Mesenchymal stem cell (in vitro differentiated cells and primary cell): ENCODE data around the gene ARF5.

ENCODE experiments used
- DNase-seq: peaks from one replicate; pipeline ENCODE4 v3.0.0-alpha.2; 2013
- H2AFZ ChIP-seq: one replicate; pipeline ENCODE4 v1.6.1; 2013; ENCODE audit warnings: low read depth, mild to moderate bottlenecking, control low read depth, inconsistent platforms, low read length, moderate library complexity
- H2AK5ac ChIP-seq: 2 replicates; pipeline ENCODE4 v1.6.1; 2013; ENCODE audit warnings: low read length, moderate library complexity, mild to moderate bottlenecking, inconsistent platforms; ENCODE audit not compliant: severe bottlenecking
- H2BK120ac ChIP-seq: one replicate; pipeline ENCODE4 v1.6.1; 2013; ENCODE audit warnings: low read depth, mild to moderate bottlenecking, inconsistent platforms, low read length, moderate library complexity
- H2BK12ac ChIP-seq, 2 experiments: one replicate each; pipeline ENCODE4 v1.6.1; 2013; ENCODE audit warnings: inconsistent platforms in 2 of 2, low read length in 2 of 2, mild to moderate bottlenecking in 2 of 2, moderate library complexity in 2 of 2, control low read depth in 1 of 2
- H2BK15ac ChIP-seq: one replicate; pipeline ENCODE4 v1.6.1; 2013; ENCODE audit warnings: mild to moderate bottlenecking, low read depth, inconsistent platforms; ENCODE audit not compliant: poor library complexity, severe bottlenecking
- H2BK5ac ChIP-seq: 2 replicates; pipeline ENCODE4 v1.6.1; 2013; ENCODE audit warnings: low read depth, mild to moderate bottlenecking, low read length, control low read depth, inconsistent platforms; ENCODE audit not compliant: poor library complexity, severe bottlenecking
- H3K14ac ChIP-seq, 2 experiments: one replicate each; pipeline ENCODE4 v1.6.1; 2013; ENCODE audit warnings: inconsistent platforms in 2 of 2, low read length in 2 of 2, control low read depth in 1 of 2, mild to moderate bottlenecking in 1 of 2, moderate library complexity in 1 of 2
- H3K18ac ChIP-seq, 2 experiments: one replicate each; pipeline ENCODE4 v1.6.1; 2013; ENCODE audit warnings: inconsistent platforms in 2 of 2, low read length in 2 of 2, control low read depth in 1 of 2, low read depth in 1 of 2, mild to moderate bottlenecking in 1 of 2
- H3K23ac ChIP-seq, 2 experiments: one replicate each; pipeline ENCODE4 v1.6.1; 2013; ENCODE audit warnings: inconsistent platforms in 2 of 2, low read length in 2 of 2, mild to moderate bottlenecking in 2 of 2, moderate library complexity in 2 of 2, control low read depth in 1 of 2
- H3K27ac ChIP-seq: 2 replicates; pipeline ENCODE4 v1.5.1; 2013; ENCODE audit warnings: mild to moderate bottlenecking, moderate library complexity, low read length, control low read depth, inconsistent platforms; ENCODE audit not compliant: poor library complexity, severe bottlenecking
- H3K27me3 ChIP-seq, 2 experiments: 2 replicates each; pipeline versions ENCODE4 v1.6.1 to v1.7.0; 2013; ENCODE audit warnings: low read length in 2 of 2, mild to moderate bottlenecking in 2 of 2, moderate library complexity in 2 of 2, control low read depth in 1 of 2, inconsistent platforms in 1 of 2; ENCODE audit not compliant: control insufficient read depth in 1 of 2, insufficient read depth in 1 of 2
- H3K36me3 ChIP-seq, 2 experiments: 2 replicates each; pipeline versions ENCODE4 v1.6.1 to v1.7.0; 2013; ENCODE audit warnings: low read length in 2 of 2, control low read depth in 1 of 2, inconsistent platforms in 1 of 2, low read depth in 1 of 2, mild to moderate bottlenecking in 1 of 2; ENCODE audit not compliant: insufficient read depth in 2 of 2, control insufficient read depth in 1 of 2
- H3K4ac ChIP-seq, 2 experiments: one replicate each; pipeline ENCODE4 v1.6.1; 2013; ENCODE audit warnings: inconsistent platforms in 2 of 2, low read length in 2 of 2, mild to moderate bottlenecking in 2 of 2, moderate library complexity in 2 of 2, control low read depth in 1 of 2, low read depth in 1 of 2
- H3K4me1 ChIP-seq: 2 replicates; pipeline ENCODE4 v1.6.1; 2013; ENCODE audit warnings: low read depth, low read length, control low read depth; ENCODE audit not compliant: control insufficient read depth, insufficient read depth
- H3K4me2 ChIP-seq: 2 replicates; pipeline ENCODE4 v1.6.1; 2013; ENCODE audit warnings: low read length, mild to moderate bottlenecking, inconsistent platforms; ENCODE audit not compliant: poor library complexity, severe bottlenecking
- H3K4me3 ChIP-seq, 2 experiments: 2 replicates each; pipeline versions ENCODE4 v1.5.1 to v1.7.0; 2013; ENCODE audit warnings: low read length in 2 of 2, mild to moderate bottlenecking in 2 of 2, control low read depth in 1 of 2, low read depth in 1 of 2; ENCODE audit not compliant: insufficient read depth in 1 of 2
- H3K79me1 ChIP-seq: replicated peaks from 2 replicates; pipeline ENCODE4 v1.6.1; 2013; ENCODE audit warnings: mild to moderate bottlenecking, control low read depth, low read length, inconsistent platforms; ENCODE audit not compliant: poor library complexity, severe bottlenecking
- H3K9ac ChIP-seq: 2 replicates; pipeline ENCODE4 v1.7.0; 2013; ENCODE audit warnings: mild to moderate bottlenecking, low read length, moderate library complexity
- H3K9me3 ChIP-seq: 2 replicates; pipeline ENCODE4 v1.7.0; 2013; ENCODE audit warnings: mild to moderate bottlenecking, low read length; ENCODE audit not compliant: control insufficient read depth
- H4K8ac ChIP-seq: one replicate; pipeline ENCODE4 v1.6.1; 2013; ENCODE audit warnings: inconsistent platforms, mild to moderate bottlenecking, low read length, moderate library complexity
- H4K91ac ChIP-seq: one replicate; pipeline ENCODE4 v1.6.1; 2013; ENCODE audit warnings: mild to moderate bottlenecking, low read length, inconsistent platforms
- WGBS: methylation state at CpG from one replicate; pipeline ENCODE4 v1.1.7; 2013; ENCODE audit warnings: mixed read lengths; 5-methylcytosine and 5-hydroxymethylcytosine counted together

ARF5 gene

GRCh38 chr7:127591591-127591990 is 3.4 kb downstream of the ARF5 start:
- no peaks in the 10 kb centered on the region for H3K27me3 ChIP-seq
- H2BK120ac ChIP-seq = no peak overlapping the region
- H2AK5ac ChIP-seq = no peak overlapping the region
- H3K4me3 ChIP-seq = no peak overlapping the region
- no peak overlapping the region for H2BK15ac ChIP-seq
- H3K4me2 ChIP-seq = no peak overlapping the region
- WGBS = 100% methylated on average over 4 of the region's 6 CpGs
- no peak overlapping the region for H2AFZ ChIP-seq
- H3K27ac ChIP-seq = no peak overlapping the region
- peaks cover 26% of the 10 kb centered on the region for H3K79me1 ChIP-seq
- H2BK12ac ChIP-seq = no peak overlapping the region
- no peak overlapping the region for H3K18ac ChIP-seq
- no peak overlapping the region for H2BK5ac ChIP-seq
- no peak overlapping the region for H3K23ac ChIP-seq
- no peak overlapping the region for H4K91ac ChIP-seq
- no peak overlapping the region for H3K4ac ChIP-seq
- no peak overlapping the region for H3K9ac ChIP-seq
- H3K36me3 ChIP-seq = peaks cover 20 to 22% of the 10 kb centered on the region in 2 experiments
- H3K9me3 ChIP-seq = no peaks in the 10 kb centered on the region
- no peak overlapping the region for H4K8ac ChIP-seq
- no peak overlapping the region for H3K14ac ChIP-seq
- H3K4me1 ChIP-seq = peaks cover 12% of the 10 kb centered on the region
- no peak for DNase-seq

- no peak overlapping the region for H4K91ac ChIP-seq
- H2BK5ac ChIP-seq = no peak overlapping the region
- 95% methylated on average over 4 of the region's 4 CpGs for WGBS
- H2BK12ac ChIP-seq = no peak overlapping the region
- H3K36me3 ChIP-seq = peaks cover 20 to 22% of the 10 kb centered on the region in 2 experiments
- no peak overlapping the region for H3K9ac ChIP-seq
- H3K4me1 ChIP-seq = peaks cover 11% of the 10 kb centered on the region
- no peak overlapping the region for H2BK120ac ChIP-seq
- H3K4me3 ChIP-seq = no peak overlapping the region
- DNase-seq = no peak
- H3K23ac ChIP-seq = no peak overlapping the region
- H3K27me3 ChIP-seq = no peaks in the 10 kb centered on the region
- no peak overlapping the region for H4K8ac ChIP-seq
- H3K27ac ChIP-seq = no peak overlapping the region
- H3K4ac ChIP-seq = no peak overlapping the region
- no peaks in the 10 kb centered on the region for H3K9me3 ChIP-seq
- H3K79me1 ChIP-seq = peaks cover 25% of the 10 kb centered on the region
- H2AFZ ChIP-seq = no peak overlapping the region
- no peak overlapping the region for H3K4me2 ChIP-seq
- no peak overlapping the region for H2BK15ac ChIP-seq
- no peak overlapping the region for H3K18ac ChIP-seq
- H2AK5ac ChIP-seq = no peak overlapping the region
- no peak overlapping the region for H3K14ac ChIP-seq
These were observed 4.3 kb downstream of the ARF5 start for GRCh38 chr7:127592550-127592949.

DNA sequence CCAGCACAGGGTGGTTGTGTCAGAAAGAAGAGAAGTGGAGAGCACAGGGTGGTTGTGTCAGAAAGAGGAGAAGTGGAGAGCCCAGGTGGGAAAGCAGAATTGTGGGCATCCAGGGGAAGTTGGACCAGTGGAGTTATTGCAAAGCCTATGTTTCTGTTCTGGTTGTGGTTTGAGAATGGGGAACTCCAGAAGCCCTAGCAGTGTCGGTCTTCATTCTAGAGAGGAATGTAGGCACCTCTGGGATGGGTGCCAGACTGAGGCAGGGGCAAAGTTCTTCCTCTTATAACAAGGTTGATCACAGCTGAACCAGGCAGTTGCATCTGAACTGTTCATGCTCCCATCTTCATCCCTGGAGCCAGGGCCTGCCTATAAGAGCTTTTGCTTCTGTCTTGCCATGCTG is 6.3 kb downstream of the ARF5 start:
- H3K14ac ChIP-seq = no peak overlapping the region
- H3K27ac ChIP-seq = no peak overlapping the region
- no peak overlapping the region for H2BK120ac ChIP-seq
- H3K79me1 ChIP-seq = peaks cover 12% of the 10 kb centered on the region
- no peaks in the 10 kb centered on the region for H3K9me3 ChIP-seq
- no peak overlapping the region for H2BK12ac ChIP-seq
- DNase-seq = no peak
- no peak overlapping the region for H3K4me2 ChIP-seq
- 100% methylated on average over 1 of the region's 1 CpG for WGBS
- peaks cover under 1% of the 10 kb centered on the region for H3K4me1 ChIP-seq
- no peak overlapping the region for H3K23ac ChIP-seq
- peaks cover 20 to 22% of the 10 kb centered on the region in 2 experiments for H3K36me3 ChIP-seq
- H3K18ac ChIP-seq = no peak overlapping the region
- no peak overlapping the region for H4K91ac ChIP-seq
- H2AFZ ChIP-seq = no peak overlapping the region
- no peak overlapping the region for H4K8ac ChIP-seq
- H3K4me3 ChIP-seq = no peak overlapping the region
- no peaks in the 10 kb centered on the region for H3K27me3 ChIP-seq
- H2AK5ac ChIP-seq = no peak overlapping the region
- H3K4ac ChIP-seq = no peak overlapping the region
- H2BK15ac ChIP-seq = no peak overlapping the region
- H3K9ac ChIP-seq = no peak overlapping the region
- H2BK5ac ChIP-seq = no peak overlapping the region

GRCh38 chr7:127595737-127596136 is 7.5 kb downstream of the ARF5 start:
- no peak overlapping the region for H4K8ac ChIP-seq
- WGBS = 92% methylated on average over 4 of the region's 5 CpGs

More at GRCh38 chr7:127595737-127596136, 7.5 kb downstream of the ARF5 start:
- Histone ChIP-seq H3K4me3 (no peak overlapping the region), H2BK120ac (no peak overlapping the region), H3K36me3 (peaks cover 12 to 17% of the 10 kb centered on the region in 2 experiments), H4K91ac (no peak overlapping the region), H2BK12ac (no peak overlapping the region), H3K18ac (no peak overlapping the region), H3K4me1 (no peaks in the 10 kb centered on the region), H3K79me1 (peaks cover 6% of the 10 kb centered on the region), H3K14ac (no peak overlapping the region), H2AFZ (no peak overlapping the region), H2AK5ac (no peak overlapping the region), H3K9me3 (no peaks in the 10 kb centered on the region), H3K4ac (no peak overlapping the region), H3K9ac (no peak overlapping the region), H2BK15ac (no peak overlapping the region), H3K27me3 (peaks cover 6 to 9% of the 10 kb centered on the region in 2 experiments), H3K4me2 (no peak overlapping the region), H2BK5ac (no peak overlapping the region), H3K27ac (no peak overlapping the region), H3K23ac (no peak overlapping the region)
- no peak for DNase-seq
